Limb (tissue), 2 donors: ENCODE data around the gene CRTC2.
"Not testable (repeated sequence)": the region's sequence is repeated elsewhere in the genome, so short reads cannot be mapped to it uniquely, and the experiment has no call there.

ENCODE experiments used
- DNase-seq, 2 donors: peaks; one replicate each; pipeline ENCODE4 v3.0.0-alpha.2; 2016; ENCODE audit errors: extremely low spot score in 2 of 2

The CRTC2 gene, protein sequence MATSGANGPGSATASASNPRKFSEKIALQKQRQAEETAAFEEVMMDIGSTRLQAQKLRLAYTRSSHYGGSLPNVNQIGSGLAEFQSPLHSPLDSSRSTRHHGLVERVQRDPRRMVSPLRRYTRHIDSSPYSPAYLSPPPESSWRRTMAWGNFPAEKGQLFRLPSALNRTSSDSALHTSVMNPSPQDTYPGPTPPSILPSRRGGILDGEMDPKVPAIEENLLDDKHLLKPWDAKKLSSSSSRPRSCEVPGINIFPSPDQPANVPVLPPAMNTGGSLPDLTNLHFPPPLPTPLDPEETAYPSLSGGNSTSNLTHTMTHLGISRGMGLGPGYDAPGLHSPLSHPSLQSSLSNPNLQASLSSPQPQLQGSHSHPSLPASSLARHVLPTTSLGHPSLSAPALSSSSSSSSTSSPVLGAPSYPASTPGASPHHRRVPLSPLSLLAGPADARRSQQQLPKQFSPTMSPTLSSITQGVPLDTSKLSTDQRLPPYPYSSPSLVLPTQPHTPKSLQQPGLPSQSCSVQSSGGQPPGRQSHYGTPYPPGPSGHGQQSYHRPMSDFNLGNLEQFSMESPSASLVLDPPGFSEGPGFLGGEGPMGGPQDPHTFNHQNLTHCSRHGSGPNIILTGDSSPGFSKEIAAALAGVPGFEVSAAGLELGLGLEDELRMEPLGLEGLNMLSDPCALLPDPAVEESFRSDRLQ

DNA sequence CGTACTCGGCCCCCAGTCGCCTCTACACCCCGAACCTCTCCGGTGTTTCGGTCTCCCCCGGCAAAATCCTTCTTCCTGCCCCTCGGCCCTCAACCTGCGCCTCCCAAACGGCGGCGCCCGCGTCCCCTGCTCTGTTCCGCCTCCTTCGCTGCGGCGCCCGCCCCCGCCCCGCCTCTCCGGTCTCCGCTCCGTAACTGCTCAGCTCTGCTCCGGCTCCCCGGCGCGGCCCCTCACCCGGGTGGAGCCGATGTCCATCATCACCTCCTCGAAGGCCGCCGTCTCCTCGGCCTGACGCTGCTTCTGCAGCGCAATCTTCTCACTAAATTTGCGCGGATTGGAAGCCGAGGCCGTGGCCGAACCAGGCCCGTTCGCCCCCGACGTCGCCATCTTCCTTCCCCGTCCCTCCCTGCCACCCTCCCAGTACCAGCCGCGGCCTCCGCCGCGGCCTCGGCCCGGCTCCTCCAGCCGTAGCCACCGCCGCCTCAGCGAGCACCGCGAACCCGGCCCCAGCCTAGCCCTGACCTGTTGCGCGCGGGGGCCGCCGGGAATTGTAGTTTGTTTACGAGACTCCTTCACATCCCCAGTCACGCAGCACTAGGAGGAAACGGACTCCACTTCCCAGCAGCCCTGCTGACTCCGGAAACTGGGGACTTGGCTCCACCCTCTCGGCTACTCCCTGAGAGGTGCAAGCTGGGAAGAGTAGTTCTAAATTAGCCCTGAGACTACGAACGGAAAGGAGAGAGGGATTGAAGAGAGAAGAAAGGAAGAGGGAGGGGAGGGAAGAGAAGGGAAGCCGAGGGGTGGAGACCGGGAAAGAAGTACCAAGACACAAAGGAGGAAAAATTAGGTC, at the start of gene CRTC2:
CRTC2 (minus strand) TSS at position 502 of the 850 bp plus-strand sequence; CDS start at position 387, 115 bp downstream.
- peak; percentile 98 to 100 for DNase-seq

- no peak for DNase-seq
These were observed 47.7 kb upstream of the CRTC2 start for GRCh38 chr1:154006136-154006535.

- no peak for DNase-seq
These were observed 42.0 kb upstream of the CRTC2 start for GRCh38 chr1:154000420-154000819.

- not testable (repeated sequence) for DNase-seq
These were observed 38.5 kb upstream of the CRTC2 start for GRCh38 chr1:153996882-153997281.

- no peak for DNase-seq
These were observed 37.2 kb upstream of the CRTC2 start for GRCh38 chr1:153995640-153996039.

DNA sequence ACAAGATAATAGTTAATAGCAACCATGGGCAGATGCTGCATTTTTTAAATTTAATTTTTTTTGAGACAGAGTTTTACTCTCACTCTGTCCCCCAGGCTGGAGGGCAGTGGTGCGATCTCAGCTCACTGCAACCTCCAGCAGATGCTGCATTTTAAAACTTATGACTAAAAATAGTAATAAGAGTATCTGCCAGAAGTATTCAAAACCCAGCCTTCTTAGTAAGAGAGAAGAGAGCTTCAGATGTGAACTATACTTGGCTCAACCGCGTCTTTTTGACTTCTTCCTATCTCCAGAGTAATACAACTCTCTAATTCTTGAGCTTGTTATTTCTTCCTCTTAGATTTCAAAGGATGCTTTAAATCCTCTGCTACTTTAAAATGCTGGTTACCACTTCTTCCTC, 36.8 kb upstream of the CRTC2 start:
- no peak for DNase-seq

- DNase-seq: no peak
These were observed 33.4 kb upstream of the CRTC2 start for GRCh38 chr1:153991806-153992205.

DNA sequence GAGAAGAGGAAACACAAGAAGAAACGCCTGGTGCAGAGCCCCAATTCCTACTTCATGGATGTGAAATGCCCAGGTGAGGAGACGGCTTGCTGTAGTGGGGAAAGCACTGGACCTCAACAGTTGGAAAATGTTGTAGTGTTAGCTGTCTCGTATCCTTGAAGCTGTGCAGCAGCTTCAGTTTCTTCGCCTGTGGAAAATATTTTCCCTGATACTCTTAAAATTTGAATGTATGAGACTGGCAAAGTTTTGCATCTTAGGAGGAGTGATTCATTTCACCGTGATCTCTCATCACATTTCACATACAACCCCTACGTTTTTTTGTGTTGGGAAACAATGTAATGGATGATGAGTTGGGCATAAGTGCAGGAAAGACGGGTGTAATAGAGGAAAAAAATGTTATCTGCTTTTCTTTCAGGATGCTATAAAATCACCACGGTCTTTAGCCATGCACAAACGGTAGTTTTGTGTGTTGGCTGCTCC, 32.8 kb upstream of the CRTC2 start:
- DNase-seq: no peak

GRCh38 chr1:153990468-153991150, 32.2 kb upstream of the CRTC2 start, which contains the start of gene RPS27:
RPS27 (plus strand) TSS chr1:153990762; CDS start chr1:153990797, 35 bp downstream.
- DNase-seq: peak; percentile 92 to 100

DNA sequence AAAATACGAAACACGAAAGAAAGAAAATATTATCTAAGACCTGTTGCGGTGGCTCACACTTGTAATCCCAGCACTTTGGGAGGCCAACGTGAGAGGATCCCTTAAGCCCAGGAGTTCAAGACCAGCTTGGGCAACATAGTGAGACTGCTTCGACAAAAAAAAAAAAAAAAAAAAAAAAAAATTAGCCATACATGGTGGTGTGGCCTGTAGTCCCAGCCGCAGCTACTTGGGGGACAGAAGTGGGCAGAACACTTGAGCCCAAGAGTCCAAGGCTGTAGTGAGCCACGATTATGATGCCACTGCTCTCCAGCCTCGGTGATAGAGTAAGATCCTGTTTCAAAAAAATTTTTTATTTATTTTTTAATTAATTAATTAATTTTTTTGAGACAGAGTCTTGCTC, 29.2 kb upstream of the CRTC2 start:
- DNase-seq: no peak

- DNase-seq: peak; percentile 81 to 90
These were observed 27.7 kb upstream of the CRTC2 start, which contains the start of gene RAB13 for GRCh38 chr1:153985941-153986761. RAB13 (minus strand) TSS chr1:153986339; CDS start chr1:153986236, 103 bp downstream.

- DNase-seq: peak in 1 of 2 donors; percentile 43
These were observed 27.0 kb upstream of the CRTC2 start for GRCh38 chr1:153985341-153985912.

DNA sequence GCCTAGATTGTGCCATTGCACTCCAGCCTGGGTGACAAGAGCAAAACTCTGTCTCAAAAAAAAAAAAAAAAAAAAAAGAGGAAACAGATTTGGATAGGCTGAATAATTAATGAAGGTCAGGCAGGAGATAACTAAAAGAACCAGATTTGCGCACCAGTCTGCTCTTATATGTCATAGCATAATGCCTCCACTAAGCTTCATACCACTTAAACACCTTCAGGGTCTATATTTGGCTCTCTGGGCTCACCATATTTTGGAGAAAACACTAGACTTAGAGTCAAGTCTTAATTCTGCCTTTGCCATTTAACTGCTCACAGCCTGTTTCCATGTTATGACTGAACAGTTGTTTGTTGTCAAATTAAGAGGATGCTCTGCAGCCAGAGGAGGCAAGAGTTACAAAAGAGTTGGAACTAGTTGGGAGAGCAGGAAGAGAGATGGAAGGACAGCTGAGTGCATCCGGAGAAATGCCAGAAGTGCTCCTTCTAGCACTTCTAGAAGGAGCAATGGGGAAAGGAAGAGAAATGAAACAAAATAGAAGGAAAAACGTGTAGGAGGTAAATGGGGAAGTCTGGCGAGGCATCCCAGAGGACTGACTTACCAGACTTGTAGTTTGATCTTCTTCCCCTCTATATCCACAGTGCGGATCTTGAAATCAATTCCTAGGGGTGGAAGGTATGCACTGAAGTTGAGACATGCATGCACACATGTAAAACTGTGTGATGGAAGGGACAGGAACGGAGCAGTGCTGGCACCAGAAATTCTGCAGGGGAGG, 25.9 kb upstream of the CRTC2 start:
- no peak for DNase-seq

GRCh38 chr1:153981735-153982134, 23.3 kb upstream of the CRTC2 start:
- DNase-seq: not testable (repeated sequence)

DNA sequence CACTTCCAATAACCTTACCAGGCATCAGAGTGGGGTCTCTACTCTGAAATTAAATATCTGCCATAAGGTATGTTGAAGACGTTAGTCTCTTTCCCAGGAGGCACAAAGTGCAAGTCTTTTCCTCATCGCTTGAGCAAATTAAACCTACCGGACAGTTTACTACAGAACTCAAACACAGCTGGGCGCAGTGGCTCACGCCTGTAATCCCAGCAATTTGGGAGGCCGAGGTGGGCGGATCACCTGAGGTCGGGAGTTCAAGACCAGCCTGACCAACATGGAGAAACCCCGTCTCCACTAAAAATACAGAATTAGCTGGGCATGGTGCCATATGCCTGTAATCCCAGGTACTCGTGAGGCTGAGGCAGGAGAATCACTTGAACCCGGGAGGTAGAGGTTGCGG, 20.7 kb upstream of the CRTC2 start:
- not testable (repeated sequence) for DNase-seq

DNA sequence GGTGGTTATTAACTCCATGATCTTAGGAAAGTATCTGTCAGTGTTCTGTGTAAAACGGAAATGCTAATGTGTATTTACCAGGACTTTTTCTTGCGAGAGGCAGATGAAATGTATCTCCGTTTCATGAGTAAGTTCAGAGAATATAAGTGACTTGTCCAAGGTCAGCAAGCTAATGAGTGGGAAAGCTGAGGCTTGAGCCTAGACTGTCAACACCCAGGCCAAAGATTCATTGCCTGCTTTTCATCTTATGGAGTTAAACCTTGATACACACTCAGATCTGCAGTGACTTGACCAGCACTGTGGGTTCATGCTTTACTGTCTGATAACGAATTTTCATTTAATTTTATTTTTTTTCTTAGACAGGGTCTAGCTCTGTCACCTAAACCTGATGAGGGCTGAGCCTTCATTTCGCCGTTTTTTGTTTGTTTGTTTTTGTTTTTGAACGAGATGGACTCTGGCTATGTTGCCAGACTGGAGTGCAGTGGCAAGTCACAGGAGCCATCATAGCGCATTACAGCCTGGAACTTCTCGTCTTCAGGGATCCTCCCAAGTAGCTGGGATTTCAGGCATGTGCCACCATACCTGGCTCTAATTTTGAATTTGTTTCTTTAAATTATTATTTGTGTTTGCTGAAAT, 20.0 kb upstream of the CRTC2 start:
- DNase-seq: no peak

DNA sequence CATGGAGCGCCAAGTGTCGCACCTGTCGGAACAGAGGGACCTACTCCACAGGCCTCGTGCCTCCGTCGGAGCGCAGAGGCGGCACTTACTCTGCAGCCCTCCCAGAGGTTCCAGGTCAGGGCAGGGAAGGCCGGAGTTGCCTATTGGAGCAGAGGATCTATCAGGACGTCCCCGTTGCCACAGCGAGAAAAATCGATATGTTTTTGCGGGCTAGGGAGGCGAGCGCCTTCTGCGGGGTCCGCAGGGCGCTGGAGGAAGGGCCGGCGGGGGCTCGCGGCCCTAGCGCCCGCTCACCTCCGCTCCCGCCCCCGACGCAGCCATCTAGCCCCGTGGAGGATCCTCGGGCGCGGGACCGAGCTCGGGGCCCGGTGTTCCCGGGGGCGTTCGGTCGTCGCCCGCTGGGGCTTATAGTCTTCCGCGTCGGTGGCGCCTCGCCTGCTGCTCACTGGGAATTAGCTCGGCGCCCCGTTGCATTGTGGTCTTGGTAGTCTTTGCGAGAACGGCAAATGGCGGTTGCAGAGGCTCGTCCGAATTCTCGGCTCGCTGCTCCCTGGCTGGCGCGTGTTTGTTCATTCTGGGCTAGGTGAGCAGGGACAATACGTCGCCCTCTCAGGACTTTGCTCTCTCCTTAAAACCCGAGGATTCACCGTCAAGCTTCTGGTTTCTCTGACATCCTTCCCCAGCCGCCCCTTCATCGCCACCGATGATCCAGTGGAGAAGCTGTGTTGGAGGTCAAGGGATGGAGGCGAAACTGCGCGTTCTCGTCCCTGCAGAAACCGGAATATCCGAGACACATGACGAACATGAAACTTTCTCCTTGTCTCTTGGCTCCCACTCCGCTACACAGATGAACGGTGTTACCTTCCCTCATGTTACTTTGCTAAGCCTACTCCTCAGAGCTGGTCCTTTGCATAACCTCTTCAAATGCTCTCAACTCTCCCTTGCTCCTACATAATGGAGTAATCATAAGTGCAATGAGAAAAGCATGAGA, 19.1 kb upstream of the CRTC2 start, which contains the start of gene JTB:
JTB (minus strand) TSS at position 425 of the 991 bp plus-strand sequence; CDS start at position 3, 422 bp downstream.
- peak; percentile 85 to 90 for DNase-seq
